Fibroblast of skin of scalp (primary cell): Measurements from ENCODE around the gene KLK15.
A peak's percentile ranks its signal among the peaks of the same experiment; 100 is the strongest.
"Not testable (repeated sequence)": the region's sequence is repeated elsewhere in the genome, so short reads cannot be mapped to it uniquely, and the experiment has no call there.

Experiments used
- DNase-seq: peaks from one replicate; pipeline ENCODE4 v3.0.0-alpha.2; 2013

Gene KLK15

GRCh38 chr19:50794876-50795663 is 38.3 kb downstream of the KLK15 start:
- no peak for DNase-seq

- no peak for DNase-seq
Observed at GRCh38 chr19:50794074-50794875, 39.1 kb downstream of the KLK15 start.

- no peak for DNase-seq
Observed at GRCh38 chr19:50793558-50794065, 39.8 kb downstream of the KLK15 start.

- DNase-seq, result no peak
Observed at GRCh38 chr19:50792272-50793250, 40.8 kb downstream of the KLK15 start.

- DNase-seq, result no peak
Observed at GRCh38 chr19:50791594-50792271, 41.6 kb downstream of the KLK15 start.

GRCh38 chr19:50790922-50791467 is 42.4 kb downstream of the KLK15 start:
- no peak for DNase-seq

- no peak for DNase-seq
Observed at GRCh38 chr19:50790396-50790795, 43.0 kb downstream of the KLK15 start, which contains the start of gene ACP4. ACP4 (plus strand) TSS chr19:50790415; CDS start chr19:50790415, 0 bp downstream.

GRCh38 chr19:50785329-50785728 is 48.0 kb downstream of the KLK15 start:
- DNase-seq, result no peak

GRCh38 chr19:50784710-50785109 is 48.7 kb downstream of the KLK15 start:
- DNase-seq, result no peak

GRCh38 chr19:50783848-50784152 is 49.6 kb downstream of the KLK15 start:
- DNase-seq, result not testable (repeated sequence)

GRCh38 chr19:50780753-50781435 is 52.5 kb downstream of the KLK15 start:
- no peak for DNase-seq

GRCh38 chr19:50779504-50780457 is 53.6 kb downstream of the KLK15 start:
- DNase-seq, result no peak

GRCh38 chr19:50778906-50779430 is 54.4 kb downstream of the KLK15 start:
- DNase-seq, result no peak

GRCh38 chr19:50777830-50778303 is 55.5 kb downstream of the KLK15 start:
- DNase-seq, result peak; percentile 26

- no peak for DNase-seq
Observed at GRCh38 chr19:50777261-50777660, 56.1 kb downstream of the KLK15 start.

GRCh38 chr19:50776131-50776530 is 57.2 kb downstream of the KLK15 start:
- DNase-seq, result no peak
